Measurements from ENCODE around the gene C1QTNF9. TPM values are rescaled to one million over a fixed set of nuclear protein-coding genes. Genes with fewer than 3 reads are reported as not detected.

The C1QTNF9 gene
- total and polyA plus RNA-seq, 2 of the 8 experiments (the other 6 are each of a cell fraction or from before 2014, with no cell fraction given) = not detected

DNA sequence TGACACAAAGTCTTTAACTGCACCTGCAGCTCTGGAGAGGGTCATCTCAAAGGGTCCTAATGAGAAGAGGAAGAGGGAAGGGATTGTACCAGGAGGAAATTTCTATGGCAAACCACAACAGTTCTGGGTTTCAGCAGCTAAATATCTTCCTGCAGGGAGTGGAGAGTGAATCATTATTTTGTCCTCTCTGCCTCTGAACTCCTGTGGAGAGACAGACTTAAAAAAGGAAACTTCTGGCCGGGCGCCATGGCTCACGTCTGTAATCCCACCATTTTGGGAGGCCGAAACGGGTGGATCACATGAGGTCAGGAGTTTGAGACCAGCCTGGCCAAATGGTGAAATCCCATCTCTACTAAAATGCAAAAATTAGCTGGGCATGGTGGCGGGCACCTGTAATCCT lies 16.9 kb upstream of the C1QTNF9 start:
- H3K27me3 ChIP-seq (replicated peaks in 1 of 4; ENCODE audit: control insufficient read depth in 3 of 4, extremely low read depth in 1 of 4, insufficient read depth in 3 of 4, low read length in 3 of 4) = no peaks in the 10 kb centered on the region
- no peaks in the 10 kb centered on the region for H3K4me1 ChIP-seq (replicated peaks in 1 of 4; ENCODE audit: control insufficient read depth in 3 of 4, insufficient read depth in 4 of 4, low read length in 3 of 4)
- 96% methylated on average over 6 of the region's 6 CpGs; no CpG with 5 or more reads in 1 of the 2 experiments for WGBS, 2 experiments (ENCODE audit: extremely low coverage in 1 of 2, insufficient coverage in 1 of 2, insufficient read length in 1 of 2, insufficient replicate concordance in 2 of 2, low coverage in 1 of 2, low lambda C conversion rate in 2 of 2, missing lambda C conversion rate in 1 of 2)
- ChIA-PET POLR2A (ENCODE audit: partially characterized antibody) (no interaction called here), CTCF (ENCODE audit: partially characterized antibody) (no interaction called here)
- H3K23ac ChIP-seq (ENCODE audit: insufficient read length) = no peak overlapping the region
- DNase-seq (ENCODE audit: low read depth in 1 of 2, low spot score in 2 of 2) = no peak
- H4K91ac ChIP-seq (replicated peaks; ENCODE audit: insufficient read length, low read length) = no peak overlapping the region
- H3K4me2 ChIP-seq (ENCODE audit: insufficient read depth in 1 of 2, low read depth in 2 of 2, low read length in 2 of 2) = no peak overlapping the region
- no peaks in the 10 kb centered on the region for H3K23me2 ChIP-seq (ENCODE audit: low read depth, low read length)
- H2BK5ac ChIP-seq (ENCODE audit: low read depth, low read length) = no peak overlapping the region
- no peak overlapping the region for H3K27ac ChIP-seq (ENCODE audit: low read depth, low read length)
- H3K36me3 ChIP-seq (ENCODE audit: control insufficient read depth in 2 of 4, insufficient read depth in 4 of 4, low read length in 3 of 4) = peaks cover 4 to 13% (median 6%) of the 10 kb centered on the region in 4 experiments; a peak in 5 of 8 replicates
- H3K79me1 ChIP-seq (ENCODE audit: low read depth, low read length) = peaks cover 2% of the 10 kb centered on the region; the same call in 1 of the 2 replicates
- no peak overlapping the region for H2BK15ac ChIP-seq (ENCODE audit: low read length)
- no peak overlapping the region for H3K9ac ChIP-seq (replicated peaks in 1 of 4; ENCODE audit: extremely low read depth in 1 of 4, low read depth in 3 of 4, low read length in 3 of 4)
- no peak for FAIRE-seq
- TF ChIP-seq POU5F1 (IDR thresholded peaks at IDR 0.05; ENCODE audit: low read depth, low read length) (no peak), POLR2A (IDR thresholded peaks at IDR 0.05; ENCODE audit: control extremely low read depth in 1 of 2, low read depth in 2 of 2, low read length in 2 of 2) (no peak), TAF7 (optimal IDR thresholded peaks at IDR 0.05; ENCODE audit: borderline replicate concordance, low read depth, low read length) (no peak), GTF2F1 (IDR thresholded peaks at IDR 0.05; ENCODE audit: borderline replicate concordance, low read depth, low read length) (no peak), FOSL1 (IDR thresholded peaks at IDR 0.05; ENCODE audit: insufficient read depth, low read depth, low read length) (no peak)
- H4K5ac ChIP-seq (ENCODE audit: insufficient read length, low read depth, low read length) = no peak overlapping the region
- no peak overlapping the region for H3K14ac ChIP-seq (ENCODE audit: insufficient read length)
- no peak overlapping the region for H3K56ac ChIP-seq (replicated peaks; ENCODE audit: insufficient read length, low read depth, low read length)
- no peak overlapping the region for H2AFZ ChIP-seq (ENCODE audit: low read length)
- H3K4ac ChIP-seq (replicated peaks; ENCODE audit: insufficient read length, low read depth, low read length) = no peak overlapping the region
- no peak overlapping the region for H2BK120ac ChIP-seq (replicated peaks; ENCODE audit: low read depth, low read length)
- no peak overlapping the region for H2AK5ac ChIP-seq (ENCODE audit: low read depth, low read length)
- H3K18ac ChIP-seq (ENCODE audit: extremely low read depth, low read length) = no peak overlapping the region
- no peaks in the 10 kb centered on the region for H3K9me3 ChIP-seq (ENCODE audit: insufficient read depth in 2 of 2, low read depth in 1 of 2, low read length in 1 of 2)
- no peak overlapping the region for H2BK12ac ChIP-seq (ENCODE audit: low read depth, low read length)
- H4K8ac ChIP-seq (ENCODE audit: extremely low read depth, insufficient read depth, low read length) = no peak overlapping the region
- no peak overlapping the region for H2BK20ac ChIP-seq (ENCODE audit: low read length)
- no peaks in the 10 kb centered on the region for H3K79me2 ChIP-seq (ENCODE audit: control insufficient read depth in 1 of 2, insufficient read depth in 2 of 2, low read length in 2 of 2)
- H3K4me3 ChIP-seq (ENCODE audit: extremely low read depth in 1 of 4, insufficient read depth in 2 of 4, low read depth in 3 of 4, low read length in 4 of 4) = no peak overlapping the region
- H4K20me1 ChIP-seq (replicated peaks in 1 of 2; ENCODE audit: control insufficient read depth in 1 of 2, insufficient read depth in 2 of 2, low read length in 2 of 2) = peaks cover 1 to 2% of the 10 kb centered on the region in 2 experiments
